Measurements from ENCODE around the gene COL6A1.

The COL6A1 gene

GRCh38 chr21:45981151-45982091 lies at the start of gene COL6A1:
COL6A1 (plus strand) TSS chr21:45981770; CDS start chr21:45981851, 81 bp downstream.
- DNase-seq (ENCODE audit: low read depth in 2 of 2): peak; percentile 43 to 45

GRCh38 chr21:45932922-45933502 lies 48.6 kb upstream of the COL6A1 start:
- no peak for DNase-seq (ENCODE audit: low read depth in 2 of 2)

GRCh38 chr21:45934085-45934484 lies 47.5 kb upstream of the COL6A1 start:
- no peak for DNase-seq (ENCODE audit: low read depth in 2 of 2)

GRCh38 chr21:45934554-45934953 lies 47.0 kb upstream of the COL6A1 start:
- no peak for DNase-seq (ENCODE audit: low read depth in 2 of 2)

- no peak for DNase-seq (ENCODE audit: low read depth in 2 of 2)
Measured at GRCh38 chr21:45935628-45936027, 45.9 kb upstream of the COL6A1 start.

- DNase-seq (ENCODE audit: low read depth in 2 of 2): no peak
Measured at GRCh38 chr21:45937721-45938452, 43.7 kb upstream of the COL6A1 start.

- DNase-seq (ENCODE audit: low read depth in 2 of 2): no peak
Measured at GRCh38 chr21:45938453-45938755, 43.2 kb upstream of the COL6A1 start.

GRCh38 chr21:45938811-45939520 lies 42.6 kb upstream of the COL6A1 start:
- no peak for DNase-seq (ENCODE audit: low read depth in 2 of 2)

GRCh38 chr21:45939521-45940045 lies 42.0 kb upstream of the COL6A1 start:
- DNase-seq (ENCODE audit: low read depth in 2 of 2): no peak

- DNase-seq (ENCODE audit: low read depth in 2 of 2): no peak
Measured at GRCh38 chr21:45940091-45940490, 41.5 kb upstream of the COL6A1 start.

GRCh38 chr21:45940621-45941337 lies 40.8 kb upstream of the COL6A1 start:
- DNase-seq (ENCODE audit: low read depth in 2 of 2): no peak

- DNase-seq (ENCODE audit: low read depth in 2 of 2): no peak
Measured at GRCh38 chr21:45941338-45941710, 40.2 kb upstream of the COL6A1 start.

GRCh38 chr21:45941717-45942546 lies 39.6 kb upstream of the COL6A1 start:
- DNase-seq (ENCODE audit: low read depth in 2 of 2): no peak

GRCh38 chr21:45942755-45943629 lies 38.6 kb upstream of the COL6A1 start:
- DNase-seq (ENCODE audit: low read depth in 2 of 2): no peak

- DNase-seq (ENCODE audit: low read depth in 2 of 2): no peak
Measured at GRCh38 chr21:45943630-45944540, 37.7 kb upstream of the COL6A1 start.

GRCh38 chr21:45944601-45945000 lies 37.0 kb upstream of the COL6A1 start:
- no peak for DNase-seq (ENCODE audit: low read depth in 2 of 2)

GRCh38 chr21:45945066-45945867 lies 36.3 kb upstream of the COL6A1 start:
- DNase-seq (ENCODE audit: low read depth in 2 of 2): no peak
